MM.1S (cell line): ENCODE data around the gene ACIN1.

ENCODE experiments used
- EZH2 ChIP-seq: fragments of 300-600 bp; sonication (generic); optimal IDR thresholded peaks from 2 replicates; pipeline ENCODE3; 2017; ENCODE audit warnings: low read depth, mild to moderate bottlenecking, antibody characterized with exemption, low read length, mixed read lengths
- TF ChIP-seq, protein P1 (sequence below): fragments of 300-600 bp; sonication (generic); IDR thresholded peaks from 2 replicates; pipeline ENCODE4 v1.5.1; 2016; ENCODE audit warnings: antibody characterized with exemption, low read length, mixed read lengths

- TF ChIP-seq, protein P1, sequence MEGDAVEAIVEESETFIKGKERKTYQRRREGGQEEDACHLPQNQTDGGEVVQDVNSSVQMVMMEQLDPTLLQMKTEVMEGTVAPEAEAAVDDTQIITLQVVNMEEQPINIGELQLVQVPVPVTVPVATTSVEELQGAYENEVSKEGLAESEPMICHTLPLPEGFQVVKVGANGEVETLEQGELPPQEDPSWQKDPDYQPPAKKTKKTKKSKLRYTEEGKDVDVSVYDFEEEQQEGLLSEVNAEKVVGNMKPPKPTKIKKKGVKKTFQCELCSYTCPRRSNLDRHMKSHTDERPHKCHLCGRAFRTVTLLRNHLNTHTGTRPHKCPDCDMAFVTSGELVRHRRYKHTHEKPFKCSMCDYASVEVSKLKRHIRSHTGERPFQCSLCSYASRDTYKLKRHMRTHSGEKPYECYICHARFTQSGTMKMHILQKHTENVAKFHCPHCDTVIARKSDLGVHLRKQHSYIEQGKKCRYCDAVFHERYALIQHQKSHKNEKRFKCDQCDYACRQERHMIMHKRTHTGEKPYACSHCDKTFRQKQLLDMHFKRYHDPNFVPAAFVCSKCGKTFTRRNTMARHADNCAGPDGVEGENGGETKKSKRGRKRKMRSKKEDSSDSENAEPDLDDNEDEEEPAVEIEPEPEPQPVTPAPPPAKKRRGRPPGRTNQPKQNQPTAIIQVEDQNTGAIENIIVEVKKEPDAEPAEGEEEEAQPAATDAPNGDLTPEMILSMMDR, result no peak
- no peak for TF ChIP-seq EZH2
Measured at GRCh38 chr14:23105348-23105824, 10.4 kb upstream of the ACIN1 start.
